Measurements from ENCODE around the gene FKBP1A.

FKBP1A gene

GRCh38 chr20:1392693-1393506 lies at the start of gene FKBP1A:
Gene FKBP1A, minus strand, starts transcription at chr20:1393054. Its CDS starts 56 bp downstream, at chr20:1392998.
- TF ChIP-seq ZNF274 (IDR thresholded peaks at IDR 0.05; ENCODE audit: low read depth, low read length) = no peak
- peak within 1 kb of the TSS; percentile 81 for H3K4me3 ChIP-seq (ENCODE audit: low read length)

GRCh38 chr20:1442304-1442703 lies 49.5 kb upstream of the FKBP1A start:
- TF ChIP-seq ZNF274 (IDR thresholded peaks at IDR 0.05; ENCODE audit: low read depth, low read length) = no peak

GRCh38 chr20:1441133-1441532 lies 48.3 kb upstream of the FKBP1A start:
- TF ChIP-seq ZNF274 (IDR thresholded peaks at IDR 0.05; ENCODE audit: low read depth, low read length) = no peak
- H3K4me3 ChIP-seq (ENCODE audit: low read length) = no peak overlapping the region

More at GRCh38 chr20:1442304-1442703, 49.5 kb upstream of the FKBP1A start:
- no peak overlapping the region for H3K4me3 ChIP-seq (ENCODE audit: low read length)

- TF ChIP-seq ZNF274 (IDR thresholded peaks at IDR 0.05; ENCODE audit: low read depth, low read length) = no peak
Measured at GRCh38 chr20:1440024-1440423, 47.2 kb upstream of the FKBP1A start.

GRCh38 chr20:1438361-1438760 lies 45.5 kb upstream of the FKBP1A start:
- H3K4me3 ChIP-seq (ENCODE audit: low read length) = no peak overlapping the region
- TF ChIP-seq ZNF274 (IDR thresholded peaks at IDR 0.05; ENCODE audit: low read depth, low read length) = no peak

More at GRCh38 chr20:1440024-1440423, 47.2 kb upstream of the FKBP1A start:
- no peak overlapping the region for H3K4me3 ChIP-seq (ENCODE audit: low read length)

- no peak overlapping the region for H3K4me3 ChIP-seq (ENCODE audit: low read length)
- TF ChIP-seq ZNF274 (IDR thresholded peaks at IDR 0.05; ENCODE audit: low read depth, low read length) = no peak
Measured at GRCh38 chr20:1437235-1437904, 44.5 kb upstream of the FKBP1A start.

- no peak overlapping the region for H3K4me3 ChIP-seq (ENCODE audit: low read length)
- no peak for TF ChIP-seq ZNF274 (IDR thresholded peaks at IDR 0.05; ENCODE audit: low read depth, low read length)
Measured at GRCh38 chr20:1436263-1436662, 43.4 kb upstream of the FKBP1A start.

- H3K4me3 ChIP-seq (ENCODE audit: low read length) = no peak overlapping the region
- TF ChIP-seq ZNF274 (IDR thresholded peaks at IDR 0.05; ENCODE audit: low read depth, low read length) = no peak
Measured at GRCh38 chr20:1435337-1435699, 42.5 kb upstream of the FKBP1A start.

GRCh38 chr20:1434571-1435336 lies 41.9 kb upstream of the FKBP1A start:
- no peak for TF ChIP-seq ZNF274 (IDR thresholded peaks at IDR 0.05; ENCODE audit: low read depth, low read length)
- H3K4me3 ChIP-seq (ENCODE audit: low read length) = no peak overlapping the region

GRCh38 chr20:1431158-1431557 lies 38.3 kb upstream of the FKBP1A start:
- H3K4me3 ChIP-seq (ENCODE audit: low read length) = no peak overlapping the region
- no peak for TF ChIP-seq ZNF274 (IDR thresholded peaks at IDR 0.05; ENCODE audit: low read depth, low read length)

- no peak overlapping the region for H3K4me3 ChIP-seq (ENCODE audit: low read length)
- no peak for TF ChIP-seq ZNF274 (IDR thresholded peaks at IDR 0.05; ENCODE audit: low read depth, low read length)
Measured at GRCh38 chr20:1430004-1430451, 37.2 kb upstream of the FKBP1A start.

- TF ChIP-seq ZNF274 (IDR thresholded peaks at IDR 0.05; ENCODE audit: low read depth, low read length) = no peak
Measured at GRCh38 chr20:1429143-1429728, 36.4 kb upstream of the FKBP1A start.

GRCh38 chr20:1427457-1428054 lies 34.7 kb upstream of the FKBP1A start:
- no peak overlapping the region for H3K4me3 ChIP-seq (ENCODE audit: low read length)
- TF ChIP-seq ZNF274 (IDR thresholded peaks at IDR 0.05; ENCODE audit: low read depth, low read length) = no peak

More at GRCh38 chr20:1429143-1429728, 36.4 kb upstream of the FKBP1A start:
- H3K4me3 ChIP-seq (ENCODE audit: low read length) = no peak overlapping the region
